Duodenal mucosa (tissue), 2 donors: ENCODE results near the gene MYCN.

Experiments used
- H3K27ac ChIP-seq: one replicate; pipeline ENCODE4 v1.7.0; 2013; ENCODE audit warnings: low read depth, low read length
- H3K27me3 ChIP-seq, 2 donors: one replicate each; pipeline ENCODE4 v1.7.0; 2013; ENCODE audit warnings: low read length in 2 of 2, control low read depth in 1 of 2; ENCODE audit not compliant: insufficient read depth in 2 of 2, control insufficient read depth in 1 of 2
- H3K36me3 ChIP-seq, 2 donors: one replicate each; pipeline ENCODE4 v1.7.0; 2013; ENCODE audit warnings: low read length in 2 of 2, control low read depth in 1 of 2; ENCODE audit not compliant: insufficient read depth in 2 of 2, control insufficient read depth in 1 of 2
- H3K4me1 ChIP-seq, 2 donors: one replicate each; pipeline ENCODE4 v1.7.0; 2013; ENCODE audit warnings: low read length in 2 of 2, control low read depth in 1 of 2; ENCODE audit not compliant: insufficient read depth in 2 of 2, control insufficient read depth in 1 of 2
- H3K4me3 ChIP-seq, 2 donors: one replicate each; pipeline ENCODE4 v1.7.0; 2013; ENCODE audit warnings: low read length in 2 of 2, low read depth in 1 of 2
- H3K9ac ChIP-seq, 2 donors: one replicate each; pipeline ENCODE4 v1.7.0; 2013; ENCODE audit warnings: low read length in 2 of 2, low read depth in 1 of 2
- H3K9me3 ChIP-seq, 2 donors: one replicate each; pipeline ENCODE4 v1.7.0; 2013; ENCODE audit warnings: low read length in 2 of 2, control low read depth in 1 of 2; ENCODE audit not compliant: control insufficient read depth in 1 of 2

MYCN gene

GRCh38 chr2:15939854-15940660 lies at the start of gene MYCN:
Gene MYCN (plus strand): TSS chr2:15940550. CDS start chr2:15942065, 1,515 bp downstream.
- peaks cover 0 to 13% of the 10 kb centered on the region in 2 donors for H3K27me3 ChIP-seq
- H3K9me3 ChIP-seq, result no peaks in the 10 kb centered on the region
- H3K36me3 ChIP-seq, result no peaks in the 10 kb centered on the region
- peak within 1 kb of the TSS; percentile 41 to 60 for H3K9ac ChIP-seq
- no peak within 1 kb of the TSS for H3K27ac ChIP-seq
- peak within 1 kb of the TSS; percentile 63 to 74 for H3K4me3 ChIP-seq
- peaks cover 17 to 27% of the 10 kb centered on the region in 2 donors for H3K4me1 ChIP-seq

GRCh38 chr2:15890936-15891905 lies 49.1 kb upstream of the MYCN start:
- Histone ChIP-seq H3K36me3 (no peaks in the 10 kb centered on the region), H3K27ac (no peak overlapping the region), H3K27me3 (no peaks in the 10 kb centered on the region), H3K4me1 (peaks cover 0 to 16% of the 10 kb centered on the region in 2 donors), H3K9ac (no peak overlapping the region), H3K9me3 (no peaks in the 10 kb centered on the region), H3K4me3 (no peak overlapping the region)

GRCh38 chr2:15892151-15892880 lies 48.0 kb upstream of the MYCN start:
- Histone ChIP-seq H3K27me3 (no peaks in the 10 kb centered on the region), H3K4me3 (no peak overlapping the region), H3K4me1 (peaks cover 0 to 16% of the 10 kb centered on the region in 2 donors), H3K27ac (no peak overlapping the region), H3K36me3 (no peaks in the 10 kb centered on the region), H3K9ac (no peak overlapping the region), H3K9me3 (no peaks in the 10 kb centered on the region)

GRCh38 chr2:15893085-15893484 lies 47.3 kb upstream of the MYCN start:
- no peak overlapping the region for H3K9ac ChIP-seq
- no peak overlapping the region for H3K27ac ChIP-seq
- no peaks in the 10 kb centered on the region for H3K27me3 ChIP-seq
- H3K4me1 ChIP-seq, result peaks cover 0 to 16% of the 10 kb centered on the region in 2 donors
- peaks cover 0 to 3% of the 10 kb centered on the region in 2 donors for H3K9me3 ChIP-seq
- H3K4me3 ChIP-seq, result no peak overlapping the region
- H3K36me3 ChIP-seq, result no peaks in the 10 kb centered on the region

- Histone ChIP-seq H3K4me3 (no peak overlapping the region), H3K27ac (no peak overlapping the region), H3K36me3 (no peaks in the 10 kb centered on the region), H3K4me1 (peaks cover 0 to 15% of the 10 kb centered on the region in 2 donors), H3K9ac (no peak overlapping the region), H3K9me3 (peaks cover 0 to 7% of the 10 kb centered on the region in 2 donors), H3K27me3 (no peaks in the 10 kb centered on the region)
Measured at GRCh38 chr2:15893689-15894480, 46.5 kb upstream of the MYCN start.

- Histone ChIP-seq H3K9me3 (peaks cover 0 to 7% of the 10 kb centered on the region in 2 donors), H3K36me3 (no peaks in the 10 kb centered on the region), H3K9ac (no peak overlapping the region), H3K27me3 (no peaks in the 10 kb centered on the region), H3K4me3 (no peak overlapping the region), H3K4me1 (peaks cover 0 to 8% of the 10 kb centered on the region in 2 donors), H3K27ac (no peak overlapping the region)
Measured at GRCh38 chr2:15894481-15895144, 45.7 kb upstream of the MYCN start.

GRCh38 chr2:15895615-15896469 lies 44.5 kb upstream of the MYCN start:
- H3K27ac ChIP-seq, result no peak overlapping the region
- no peak overlapping the region for H3K9ac ChIP-seq
- no peaks in the 10 kb centered on the region for H3K36me3 ChIP-seq
- H3K27me3 ChIP-seq, result no peaks in the 10 kb centered on the region
- H3K4me3 ChIP-seq, result no peak overlapping the region
- H3K9me3 ChIP-seq, result peaks cover 0 to 7% of the 10 kb centered on the region in 2 donors
- peaks cover 0 to under 1% of the 10 kb centered on the region in 2 donors for H3K4me1 ChIP-seq

GRCh38 chr2:15896859-15897258 lies 43.5 kb upstream of the MYCN start:
- Histone ChIP-seq H3K4me3 (no peak overlapping the region), H3K9me3 (peaks cover 0 to 7% of the 10 kb centered on the region in 2 donors), H3K27me3 (no peaks in the 10 kb centered on the region), H3K4me1 (no peaks in the 10 kb centered on the region), H3K27ac (no peak overlapping the region), H3K36me3 (no peaks in the 10 kb centered on the region), H3K9ac (no peak overlapping the region)
